ENCODE measurements around the gene MTUS2. TPM values are rescaled to one million over a fixed set of nuclear protein-coding genes. Genes with fewer than 3 reads are reported as not detected.

MTUS2 gene
- polyA plus RNA-seq, 1 donor from 2014 or later = 4.4 TPM

GRCh38 chr13:29515372-29515771, 695.2 kb downstream of the MTUS2 start:
- no peaks in the 10 kb centered on the region for H3K27me3 ChIP-seq (ENCODE audit: insufficient read depth, low read depth, low read length)
- no peaks in the 10 kb centered on the region for H4K20me1 ChIP-seq (ENCODE audit: insufficient read depth)
- H3K9ac ChIP-seq (ENCODE audit: low read length) = no peak overlapping the region
- H3K9me3 ChIP-seq (ENCODE audit: low read length) = no peaks in the 10 kb centered on the region
- no peak overlapping the region for H3K4me3 ChIP-seq (ENCODE audit: low read length)
- H3K36me3 ChIP-seq (ENCODE audit: insufficient read depth, low read length) = peaks cover 8% of the 10 kb centered on the region
- no peaks in the 10 kb centered on the region for H3K79me2 ChIP-seq (replicated peaks; ENCODE audit: insufficient read depth, low read length)
- H3K27ac ChIP-seq (ENCODE audit: low read length) = no peak overlapping the region
- H3K9me2 ChIP-seq (ENCODE audit: insufficient read depth, low read length) = no peaks in the 10 kb centered on the region
- no peak overlapping the region for H3K4me2 ChIP-seq (ENCODE audit: low read length)
- TF ChIP-seq RAD21 (conservative IDR thresholded peaks at IDR 0.05) = no peak
- TF ChIP-seq CTCF (IDR thresholded peaks at IDR 0.05; ENCODE audit: poor library complexity, severe bottlenecking) = no peak
- no peak for TF ChIP-seq SMC3 (conservative IDR thresholded peaks at IDR 0.05; ENCODE audit: poor library complexity)
- TF ChIP-seq MXI1 (conservative IDR thresholded peaks at IDR 0.05; ENCODE audit: poor library complexity, severe bottlenecking) = no peak
- no peak for TF ChIP-seq EZH2 (IDR thresholded peaks at IDR 0.05; ENCODE audit: borderline replicate concordance, insufficient read depth, low read length, poor library complexity, severe bottlenecking)
- no peak for TF ChIP-seq TAF1 (IDR thresholded peaks at IDR 0.05; ENCODE audit: low read depth)
- no peak for TF ChIP-seq REST (IDR thresholded peaks at IDR 0.05; ENCODE audit: borderline replicate concordance)
- TF ChIP-seq POLR2AphosphoS5 (IDR thresholded peaks at IDR 0.05) = no peak
- no peak for TF ChIP-seq EP300 (conservative IDR thresholded peaks at IDR 0.05; ENCODE audit: poor library complexity, severe bottlenecking)
- H2AFZ ChIP-seq (ENCODE audit: low read depth, low read length) = no peak overlapping the region
- H3F3A ChIP-seq (ENCODE audit: insufficient read depth, low read length, poor library complexity, severe bottlenecking) = no peaks in the 10 kb centered on the region

GRCh38 chr13:29516012-29516411, 695.9 kb downstream of the MTUS2 start:
- Histone ChIP-seq H2AFZ (ENCODE audit: low read depth, low read length) (no peak overlapping the region), H3K9me2 (ENCODE audit: insufficient read depth, low read length) (no peaks in the 10 kb centered on the region), H3K27me3 (ENCODE audit: insufficient read depth, low read depth, low read length) (no peaks in the 10 kb centered on the region), H3K4me2 (ENCODE audit: low read length) (no peak overlapping the region), H3F3A (ENCODE audit: insufficient read depth, low read length, poor library complexity, severe bottlenecking) (no peaks in the 10 kb centered on the region), H3K9ac (ENCODE audit: low read length) (no peak overlapping the region), H3K36me3 (ENCODE audit: insufficient read depth, low read length) (peaks cover 8% of the 10 kb centered on the region), H3K27ac (ENCODE audit: low read length) (no peak overlapping the region), H3K79me2 (replicated peaks; ENCODE audit: insufficient read depth, low read length) (no peaks in the 10 kb centered on the region), H3K4me3 (ENCODE audit: low read length) (no peak overlapping the region), H4K20me1 (ENCODE audit: insufficient read depth) (no peaks in the 10 kb centered on the region), H3K9me3 (ENCODE audit: low read length) (no peaks in the 10 kb centered on the region)
- TF ChIP-seq EZH2 (IDR thresholded peaks at IDR 0.05; ENCODE audit: borderline replicate concordance, insufficient read depth, low read length, poor library complexity, severe bottlenecking) (no peak), CTCF (IDR thresholded peaks at IDR 0.05; ENCODE audit: poor library complexity, severe bottlenecking) (no peak), TAF1 (IDR thresholded peaks at IDR 0.05; ENCODE audit: low read depth) (no peak), MXI1 (conservative IDR thresholded peaks at IDR 0.05; ENCODE audit: poor library complexity, severe bottlenecking) (no peak), RAD21 (conservative IDR thresholded peaks at IDR 0.05) (no peak), EP300 (conservative IDR thresholded peaks at IDR 0.05; ENCODE audit: poor library complexity, severe bottlenecking) (no peak), REST (IDR thresholded peaks at IDR 0.05; ENCODE audit: borderline replicate concordance) (no peak), SMC3 (conservative IDR thresholded peaks at IDR 0.05; ENCODE audit: poor library complexity) (no peak), POLR2AphosphoS5 (IDR thresholded peaks at IDR 0.05) (no peak)

Data from neural cell (in vitro differentiated cells).